Kidney glomerular epithelial cell (primary cell): ENCODE results near the gene RYK.

Source experiments
- DNase-seq: peaks from one replicate; lab custom pipeline; 2025; lab: John Stamatoyannopoulos, UW

The RYK gene

GRCh38 chr3:134148534-134148933 is 102.1 kb downstream of the RYK start:
- no peak for DNase-seq

DNA sequence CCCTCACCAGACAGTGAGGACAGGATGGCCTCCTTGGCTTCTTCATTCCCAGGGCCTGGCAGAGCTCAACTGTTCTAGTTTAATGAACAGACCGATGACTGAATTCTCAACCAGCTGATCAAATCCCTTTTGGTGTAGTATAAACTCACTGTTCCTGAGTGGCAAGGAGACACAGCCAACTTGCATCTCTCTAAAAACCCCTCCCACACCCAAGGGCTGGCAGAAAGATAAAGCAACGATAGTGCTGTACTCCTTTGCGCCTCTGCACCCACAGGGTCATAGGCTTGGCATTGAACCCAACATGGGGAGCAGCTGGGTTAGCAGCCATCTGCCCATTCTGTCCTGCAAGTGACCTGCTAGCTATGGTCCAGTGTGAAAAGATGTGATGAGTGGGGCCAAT is 103.2 kb downstream of the RYK start:
- DNase-seq, result no peak

DNA sequence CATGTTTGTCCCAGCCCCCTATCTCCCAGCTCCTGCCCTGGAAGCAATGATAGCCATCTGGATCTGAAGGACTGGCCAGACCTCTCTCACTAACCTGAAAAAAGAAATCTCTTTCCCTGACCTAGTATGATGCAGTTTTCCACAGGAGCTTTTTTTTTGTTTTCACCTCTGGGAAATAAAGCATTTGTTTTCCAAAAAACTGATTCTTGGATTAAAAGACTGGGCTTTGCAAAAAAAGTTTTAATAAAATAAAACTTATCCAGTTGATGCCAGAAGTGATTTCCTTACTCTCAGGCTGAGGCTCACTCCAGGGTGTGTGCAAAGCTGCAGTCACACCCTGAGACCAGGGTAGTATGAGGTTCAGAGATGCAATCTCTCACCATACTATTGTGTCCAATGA is 104.0 kb downstream of the RYK start:
- no peak for DNase-seq

DNA sequence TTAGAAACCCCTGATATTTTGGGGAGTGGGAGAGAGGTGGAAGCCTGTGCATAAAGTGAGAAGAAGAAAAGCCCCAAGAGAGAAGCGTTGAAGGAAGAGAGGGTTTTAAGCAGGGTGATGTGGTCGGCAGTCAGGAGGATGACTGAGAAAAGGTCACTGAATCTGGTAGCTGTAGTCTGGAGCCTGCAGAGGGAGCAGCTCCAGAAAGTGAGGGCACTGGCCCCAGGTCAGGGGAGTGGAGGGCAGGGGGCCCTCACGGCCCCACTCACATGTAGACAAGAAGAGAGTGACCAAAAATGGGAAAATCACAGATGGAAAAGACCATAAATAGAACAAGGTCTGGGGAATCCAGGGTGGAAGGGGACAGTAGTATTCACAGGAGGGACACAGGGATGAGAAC is 105.5 kb downstream of the RYK start:
- no peak for DNase-seq

GRCh38 chr3:134144694-134145093 is 106.0 kb downstream of the RYK start:
- DNase-seq, result no peak

DNA sequence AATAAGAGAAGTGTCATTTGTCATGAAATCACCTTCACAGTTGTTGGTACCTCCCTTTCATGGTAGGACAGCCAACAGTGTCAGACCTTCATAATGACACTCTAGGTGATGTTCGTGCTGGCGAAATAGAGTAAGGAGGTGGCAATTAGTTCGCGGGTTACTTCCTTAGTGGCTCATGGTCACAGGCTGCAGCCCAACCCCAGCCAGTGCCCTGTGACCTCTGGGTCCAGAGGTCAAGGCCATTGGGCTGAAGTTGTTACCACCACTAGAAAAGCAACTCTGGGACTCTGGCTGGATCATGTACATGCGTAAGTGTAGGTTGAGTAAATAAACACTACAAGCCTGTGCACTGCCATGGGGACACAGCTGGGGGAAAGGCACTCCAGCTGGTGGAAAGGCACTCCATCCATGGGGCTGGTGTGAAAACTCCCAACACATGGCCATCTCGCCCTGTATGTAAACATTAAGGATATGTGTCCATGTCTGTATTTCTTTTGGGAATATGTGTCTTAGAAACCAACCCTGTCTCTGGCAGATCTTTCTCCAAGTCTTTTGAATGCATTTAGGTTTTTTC is 106.7 kb downstream of the RYK start:
- no peak for DNase-seq

GRCh38 chr3:134136604-134137003 is 114.1 kb downstream of the RYK start:
- no peak for DNase-seq

GRCh38 chr3:134134698-134135415 is 115.8 kb downstream of the RYK start:
- no peak for DNase-seq

DNA sequence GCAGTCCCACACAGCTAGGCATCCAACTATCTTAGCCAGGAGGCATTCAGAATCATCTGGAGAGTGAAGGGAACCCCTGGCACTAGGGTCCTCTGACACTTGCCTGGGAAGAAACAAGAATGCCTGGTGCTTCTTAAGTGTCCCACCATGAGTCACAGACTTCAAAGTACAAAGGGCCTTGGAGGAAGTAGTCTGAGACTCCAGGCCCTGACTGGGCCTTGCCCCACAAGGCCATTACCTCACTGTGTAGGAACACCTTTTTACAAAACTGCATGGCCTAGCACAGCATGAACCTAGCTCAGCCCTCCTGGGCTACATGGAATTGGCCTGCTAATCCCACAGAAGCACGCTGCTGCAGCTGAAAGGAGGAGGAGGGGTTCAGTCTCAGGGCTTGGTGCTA is 116.4 kb downstream of the RYK start:
- no peak for DNase-seq

DNA sequence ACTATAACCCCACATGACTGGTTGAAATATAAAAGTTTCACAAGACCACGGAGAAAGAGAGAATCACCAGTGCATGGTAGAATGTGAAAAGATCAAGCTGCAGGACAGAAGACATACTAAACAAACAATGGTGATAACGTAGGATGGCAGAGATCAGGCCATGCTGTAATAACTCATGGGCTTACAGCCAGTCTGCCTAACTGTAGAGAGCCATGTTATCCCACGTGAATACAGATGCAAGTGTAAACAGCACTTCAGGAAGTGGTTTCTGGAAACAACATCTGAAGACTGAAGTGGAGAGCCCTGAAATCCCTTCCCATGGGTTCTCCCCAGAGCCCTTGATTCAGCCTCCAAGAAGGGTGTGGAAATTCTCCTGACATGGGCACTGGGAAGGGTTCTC is 117.7 kb downstream of the RYK start:
- DNase-seq, result no peak

DNA sequence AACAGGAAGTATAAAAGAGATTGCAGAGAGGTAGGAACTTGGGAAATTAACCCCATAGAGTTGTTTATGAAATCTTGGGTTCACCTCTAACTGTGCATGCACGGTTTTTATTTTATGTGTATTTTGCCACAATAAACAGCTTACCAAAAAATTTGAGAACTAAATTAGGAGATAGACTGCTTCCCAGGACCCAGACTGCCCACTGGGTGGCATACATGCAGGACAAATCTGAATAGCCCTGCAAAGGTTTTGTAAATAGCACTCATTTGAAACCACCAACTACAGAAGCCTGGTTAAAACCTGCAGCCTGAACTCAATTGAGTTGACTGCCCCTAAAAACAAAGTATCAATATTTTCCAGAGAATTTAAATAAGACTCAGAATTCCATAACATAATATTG is 124.5 kb downstream of the RYK start:
- DNase-seq, result no peak

DNA sequence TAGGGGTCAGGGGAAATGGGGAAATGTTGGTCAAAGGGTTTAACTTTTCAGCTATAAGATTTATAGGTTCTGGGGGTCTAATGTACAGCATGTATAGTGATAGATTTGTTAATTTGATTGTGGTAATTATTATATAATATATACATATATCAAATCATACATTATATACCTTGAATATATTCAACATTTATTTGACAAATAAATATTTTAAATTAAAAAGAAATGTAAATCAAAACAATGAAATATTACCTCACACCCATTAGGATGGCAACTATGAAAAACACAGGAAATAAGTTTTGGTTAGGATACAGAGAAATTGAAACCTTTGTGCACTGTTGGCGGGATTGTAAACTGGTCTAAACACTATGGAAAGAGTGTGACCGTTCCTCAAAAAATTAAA is 135.9 kb downstream of the RYK start:
- DNase-seq, result no peak

DNA sequence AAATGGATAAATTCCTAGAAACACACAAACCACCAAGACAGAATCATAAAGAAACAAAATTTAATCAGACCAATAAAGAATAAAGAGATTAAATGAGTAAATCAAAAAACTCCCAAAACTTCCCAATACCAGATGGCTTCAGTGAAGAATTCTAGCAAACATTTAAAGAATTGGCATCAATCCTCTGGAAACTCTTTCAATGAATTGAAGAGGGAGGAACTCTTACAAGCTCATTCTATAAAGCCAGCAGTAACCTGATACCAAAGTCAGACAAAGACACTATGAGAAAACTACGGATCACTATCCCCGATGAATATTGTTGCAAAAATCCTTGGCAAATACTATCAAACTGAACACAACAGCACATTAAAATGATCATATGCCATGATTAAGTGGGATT is 139.0 kb downstream of the RYK start:
- no peak for DNase-seq

DNA sequence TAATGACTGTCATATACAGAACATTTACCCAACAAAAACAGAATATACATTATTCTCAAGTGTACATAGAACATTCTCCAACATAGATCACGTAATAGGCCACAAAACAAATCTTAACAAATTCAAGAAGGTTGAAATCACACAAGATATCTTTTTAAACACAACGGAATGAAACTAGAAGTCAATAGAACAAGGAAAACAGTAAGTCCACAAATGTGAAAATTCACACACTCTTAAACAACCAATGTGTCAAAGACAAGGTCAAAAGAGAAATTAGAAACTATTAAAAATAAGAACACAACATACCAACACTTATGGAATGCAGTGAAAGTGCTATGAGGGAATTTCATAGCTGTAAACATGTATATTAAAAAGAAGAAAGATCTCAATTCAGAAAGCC is 139.7 kb downstream of the RYK start:
- DNase-seq, result no peak
